Effector memory CD4-positive, alpha-beta T cell (primary cell): ENCODE measurements around the gene CDH22.

Experiments
- DNase-seq, 3 donors: peaks; one replicate each; pipeline ENCODE4 v3.0.0-alpha.2; 2020
- H3K27ac ChIP-seq: 2 replicates; pipeline ENCODE4 v1.7.0; 2013; ENCODE audit warnings: mild to moderate bottlenecking, low read length, moderate library complexity; ENCODE audit not compliant: insufficient read depth, poor library complexity, severe bottlenecking
- H3K27me3 ChIP-seq: replicated peaks from 2 replicates; pipeline ENCODE4 v1.7.0; 2013; ENCODE audit warnings: mild to moderate bottlenecking, low read length; ENCODE audit not compliant: insufficient read depth, control insufficient read depth, poor library complexity, severe bottlenecking
- H3K36me3 ChIP-seq: 2 replicates; pipeline ENCODE4 v1.7.0; 2013; ENCODE audit warnings: mild to moderate bottlenecking, low read length, moderate library complexity; ENCODE audit not compliant: control insufficient read depth, insufficient read depth
- H3K4me1 ChIP-seq: 2 replicates; pipeline ENCODE4 v1.7.0; 2013; ENCODE audit warnings: low read length, mild to moderate bottlenecking; ENCODE audit not compliant: control insufficient read depth, insufficient read depth, poor library complexity, severe bottlenecking
- H3K4me3 ChIP-seq: 2 replicates; pipeline ENCODE4 v1.7.0; 2013; ENCODE audit warnings: low read length, low read depth, mild to moderate bottlenecking; ENCODE audit not compliant: insufficient read depth, poor library complexity, severe bottlenecking
- H3K9me3 ChIP-seq: 2 replicates; pipeline ENCODE4 v1.7.0; 2013; ENCODE audit warnings: mild to moderate bottlenecking, low read length, moderate library complexity; ENCODE audit not compliant: control insufficient read depth

CDH22 gene

DNA sequence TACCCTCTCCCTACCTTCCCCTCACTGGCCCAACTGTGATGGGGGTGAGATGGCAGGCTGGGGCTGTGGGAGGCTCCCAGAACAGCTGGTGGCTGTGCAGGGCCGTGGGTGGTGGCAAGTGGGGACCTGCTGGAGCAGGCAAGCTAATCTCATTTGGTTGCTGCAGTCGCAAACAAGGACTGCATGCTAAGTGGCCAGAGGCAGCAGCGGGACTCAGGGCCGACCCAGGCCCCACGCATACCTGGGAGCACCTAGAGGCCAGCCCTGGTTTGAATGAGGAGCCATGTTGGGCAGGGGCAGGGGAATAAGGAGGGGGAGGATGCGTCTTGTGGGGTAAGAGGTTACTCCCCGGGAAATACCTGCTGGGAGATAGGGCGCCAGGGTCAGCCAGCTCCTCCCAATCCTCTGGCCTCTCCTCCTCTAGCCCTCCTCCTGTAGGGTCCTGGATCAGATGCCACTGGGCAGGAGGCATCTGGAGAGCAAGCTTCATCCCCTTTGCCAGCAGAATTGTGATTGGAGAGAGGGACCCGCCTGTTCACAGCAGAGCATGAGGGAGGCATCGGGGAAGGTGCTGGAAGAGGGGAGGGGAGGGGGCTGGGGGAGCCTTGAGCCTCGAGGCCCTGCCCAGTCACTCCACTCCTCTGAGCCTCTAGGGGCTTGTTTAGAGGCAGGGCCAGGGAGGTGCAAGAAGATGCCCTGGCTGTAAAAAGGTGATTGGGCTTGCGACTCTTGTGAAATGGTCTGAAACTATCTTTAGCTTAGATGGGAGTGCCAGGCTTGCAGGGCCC is 24.3 kb upstream of the CDH22 start:
- peaks cover 11% of the 10 kb centered on the region for H3K27me3 ChIP-seq
- DNase-seq, result no peak

DNA sequence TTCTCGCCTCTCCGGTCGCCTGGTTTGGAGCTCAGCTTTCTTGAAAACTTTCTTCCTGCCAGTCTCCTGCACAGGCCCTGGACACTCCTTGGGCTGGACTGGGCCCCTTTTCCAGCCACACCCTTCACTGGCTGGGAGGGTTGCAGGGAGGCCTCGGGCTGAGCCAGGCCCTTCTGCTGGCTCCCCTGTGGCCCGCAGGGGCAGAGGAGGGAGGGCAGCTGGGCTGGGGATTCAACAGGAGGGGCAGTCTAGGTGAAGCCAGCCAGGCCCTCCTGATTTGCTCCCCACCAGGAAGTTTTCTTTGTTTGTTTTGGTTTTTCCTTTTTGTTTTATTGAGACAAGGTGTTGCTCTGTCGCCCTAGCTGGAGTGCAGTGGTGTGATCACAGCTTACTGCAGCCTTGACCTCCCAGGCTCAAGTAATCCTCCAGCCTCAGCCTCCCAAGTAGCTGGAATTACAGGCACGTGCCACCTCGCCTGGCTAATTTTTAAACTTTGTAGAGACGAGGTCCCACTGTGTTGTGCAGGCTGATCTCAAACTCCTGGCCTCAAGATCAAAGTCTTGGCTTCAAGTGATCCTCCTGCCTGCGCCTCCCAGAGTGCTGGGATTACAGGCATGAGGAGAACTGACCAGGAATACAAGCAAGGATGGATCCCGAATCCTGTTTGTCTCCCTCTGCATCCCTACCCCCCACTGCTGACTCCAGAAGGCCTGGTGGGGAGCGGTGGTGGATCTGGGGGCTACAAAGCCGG is 23.5 kb upstream of the CDH22 start:
- Histone ChIP-seq H3K9me3 (no peaks in the 10 kb centered on the region), H3K27me3 (peaks cover 11% of the 10 kb centered on the region), H3K4me1 (no peaks in the 10 kb centered on the region), H3K36me3 (no peaks in the 10 kb centered on the region), H3K4me3 (no peak overlapping the region), H3K27ac (no peak overlapping the region)
- DNase-seq, result no peak

More for the DNA sequence above, 24.3 kb upstream of the CDH22 start:
- Histone ChIP-seq H3K9me3 (no peaks in the 10 kb centered on the region), H3K4me3 (no peak overlapping the region), H3K27ac (no peak overlapping the region), H3K36me3 (no peaks in the 10 kb centered on the region), H3K4me1 (no peaks in the 10 kb centered on the region)

GRCh38 chr20:46330831-46331371 is 22.6 kb upstream of the CDH22 start:
- H3K27me3 ChIP-seq, result peaks cover 11% of the 10 kb centered on the region
- DNase-seq, result no peak

GRCh38 chr20:46330072-46330763 is 21.9 kb upstream of the CDH22 start:
- Histone ChIP-seq H3K27me3 (peaks cover 11% of the 10 kb centered on the region), H3K36me3 (no peaks in the 10 kb centered on the region), H3K27ac (no peak overlapping the region), H3K9me3 (no peaks in the 10 kb centered on the region), H3K4me3 (no peak overlapping the region), H3K4me1 (no peaks in the 10 kb centered on the region)
- no peak for DNase-seq

More at GRCh38 chr20:46330831-46331371, 22.6 kb upstream of the CDH22 start:
- no peaks in the 10 kb centered on the region for H3K9me3 ChIP-seq
- no peak overlapping the region for H3K4me3 ChIP-seq
- no peaks in the 10 kb centered on the region for H3K36me3 ChIP-seq
- no peaks in the 10 kb centered on the region for H3K4me1 ChIP-seq
- H3K27ac ChIP-seq, result no peak overlapping the region

DNA sequence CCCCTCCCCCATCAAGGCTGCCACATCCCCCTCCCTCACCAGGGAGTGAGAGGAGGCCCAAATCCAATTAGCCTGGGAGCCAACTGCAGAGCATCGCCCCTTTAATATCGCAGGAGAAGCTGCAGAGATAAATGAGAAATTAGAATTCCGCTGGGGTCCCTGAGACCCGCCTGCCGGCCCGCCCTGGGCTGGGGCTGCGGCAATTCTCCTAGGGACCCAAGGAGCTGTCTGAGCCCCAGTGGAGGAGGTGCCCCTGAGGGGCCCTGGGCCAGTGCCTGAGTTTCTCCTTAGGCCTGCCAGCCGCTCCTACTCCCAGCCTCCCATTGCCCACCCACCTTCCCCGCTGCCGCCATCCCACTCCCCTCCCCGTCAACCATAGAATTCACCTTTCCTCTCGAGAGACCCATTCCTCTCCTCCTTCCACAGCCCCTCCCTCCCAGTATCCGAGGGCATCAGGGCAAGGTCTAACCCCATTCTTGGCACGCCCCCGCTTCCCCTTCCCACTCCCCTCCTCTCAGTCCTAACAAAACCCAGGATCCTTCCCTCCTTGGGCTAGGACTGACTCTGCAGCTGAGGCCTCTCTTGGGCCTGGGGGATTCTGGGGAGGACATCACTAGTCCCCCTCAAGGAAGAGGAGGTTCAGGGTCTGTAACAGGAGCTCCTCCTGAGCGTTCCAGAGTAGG is 20.0 kb upstream of the CDH22 start:
- no peak for DNase-seq
- H3K27ac ChIP-seq, result no peak overlapping the region
- peaks cover 5% of the 10 kb centered on the region for H3K27me3 ChIP-seq
- no peaks in the 10 kb centered on the region for H3K9me3 ChIP-seq
- no peaks in the 10 kb centered on the region for H3K36me3 ChIP-seq
- H3K4me1 ChIP-seq, result no peaks in the 10 kb centered on the region
- no peak overlapping the region for H3K4me3 ChIP-seq

DNA sequence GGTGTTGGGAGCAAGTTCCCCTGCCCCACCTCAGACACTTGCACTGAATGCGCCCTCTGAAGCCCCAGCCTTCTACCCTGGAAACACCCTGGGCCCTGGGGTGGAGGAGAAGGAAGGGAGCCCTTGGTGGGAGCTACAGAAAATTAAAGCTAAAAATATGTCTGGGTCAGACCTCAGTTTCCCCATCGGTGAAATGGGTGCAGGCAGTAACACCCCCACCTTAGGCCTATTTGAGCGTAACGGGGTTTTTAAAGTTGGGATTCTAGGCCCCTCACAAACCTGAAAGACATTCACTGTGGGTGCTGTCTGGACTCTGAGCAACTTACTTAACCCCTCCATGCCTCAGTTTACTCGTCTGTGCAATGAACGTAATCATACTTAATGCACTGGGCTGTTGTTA is 19.3 kb upstream of the CDH22 start:
- Histone ChIP-seq H3K4me1 (no peaks in the 10 kb centered on the region), H3K27ac (no peak overlapping the region), H3K9me3 (no peaks in the 10 kb centered on the region), H3K27me3 (peaks cover 5% of the 10 kb centered on the region), H3K36me3 (no peaks in the 10 kb centered on the region), H3K4me3 (no peak overlapping the region)
- no peak for DNase-seq

DNA sequence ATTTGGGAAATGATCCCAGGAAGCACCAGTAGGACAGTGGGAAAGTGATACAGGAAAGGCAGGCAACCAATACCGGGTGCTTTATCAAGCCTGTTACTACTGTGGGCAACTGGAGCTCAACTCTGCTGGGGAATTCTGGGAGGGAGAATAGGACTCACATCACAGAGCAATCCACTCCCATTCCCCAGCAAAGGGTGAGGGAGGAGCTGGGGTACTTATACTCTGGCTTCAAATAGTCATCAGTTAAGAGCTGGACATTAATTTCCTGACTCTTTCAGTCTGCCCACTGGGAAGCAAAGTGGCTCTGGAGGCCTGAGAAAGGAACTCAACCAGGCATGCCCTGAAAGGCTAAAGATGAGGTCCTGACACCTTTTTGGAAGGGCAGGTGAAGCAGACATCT is 17.5 kb upstream of the CDH22 start:
- no peaks in the 10 kb centered on the region for H3K36me3 ChIP-seq
- H3K27ac ChIP-seq, result no peak overlapping the region
- H3K27me3 ChIP-seq, result peaks cover 5% of the 10 kb centered on the region
- no peaks in the 10 kb centered on the region for H3K9me3 ChIP-seq
- H3K4me1 ChIP-seq, result no peaks in the 10 kb centered on the region
- DNase-seq, result no peak
- H3K4me3 ChIP-seq, result no peak overlapping the region

- Histone ChIP-seq H3K4me1 (no peaks in the 10 kb centered on the region), H3K27me3 (peaks cover 4% of the 10 kb centered on the region), H3K36me3 (no peaks in the 10 kb centered on the region), H3K27ac (no peak overlapping the region), H3K4me3 (no peak overlapping the region), H3K9me3 (no peaks in the 10 kb centered on the region)
- DNase-seq, result no peak
These were observed 16.8 kb upstream of the CDH22 start for GRCh38 chr20:46324960-46325703.

DNA sequence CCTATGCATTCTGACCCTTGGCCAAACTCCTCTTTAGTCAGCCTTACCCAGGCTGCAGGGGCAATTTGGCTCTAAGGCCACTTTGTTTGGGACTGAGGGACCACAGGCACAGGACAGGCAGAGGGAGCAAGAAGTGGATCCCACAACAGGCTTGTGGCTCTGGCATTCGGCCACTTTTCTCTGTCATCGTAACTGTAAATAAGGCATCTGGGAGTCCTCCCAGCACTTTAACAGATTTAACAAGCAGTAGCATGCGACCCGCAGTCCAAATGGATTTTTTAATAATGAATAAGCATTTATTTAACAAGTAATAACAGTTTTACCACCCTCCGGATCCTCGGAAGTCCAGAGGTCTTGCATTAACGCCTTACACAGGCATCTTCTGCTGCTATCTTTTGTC is 16.1 kb upstream of the CDH22 start:
- H3K27me3 ChIP-seq, result no peaks in the 10 kb centered on the region

More for the DNA sequence above, 16.1 kb upstream of the CDH22 start:
- H3K36me3 ChIP-seq, result no peaks in the 10 kb centered on the region
- no peaks in the 10 kb centered on the region for H3K9me3 ChIP-seq
- no peak for DNase-seq
- no peak overlapping the region for H3K4me3 ChIP-seq
- no peaks in the 10 kb centered on the region for H3K4me1 ChIP-seq
- no peak overlapping the region for H3K27ac ChIP-seq
